Measurements from ENCODE around the gene KEL. TPM values are rescaled to one million over a fixed set of nuclear protein-coding genes. Genes with fewer than 3 reads are reported as not detected.

The KEL gene
- not detected in 2 replicates for total RNA-seq

GRCh38 chr7:142961973-142962926 is at the start of gene KEL:
Gene KEL, minus strand, starts transcription at chr7:142962363. Its CDS starts 157 bp downstream, at chr7:142962206.

GRCh38 chr7:142939226-142939910 is 22.8 kb downstream of the KEL start, which contains the start of gene LLCFC1:
Gene LLCFC1, plus strand, starts transcription at chr7:142939484. Its CDS starts 138 bp downstream, at chr7:142939622.

GRCh38 chr7:142933624-142934023 is 28.5 kb downstream of the KEL start, which contains the start of gene TRPV5:
Gene TRPV5, minus strand, starts transcription at chr7:142933746. Its CDS starts 287 bp downstream, at chr7:142933459.

Other genes starting within 250 kb of the KEL start
- gene PRSS1, start 212.9 kb downstream of the KEL start, total RNA-seq = not detected in 2 replicates
- not detected in 2 replicates for gene PRSS2, start 191.4 kb downstream of the KEL start, total RNA-seq
- gene EPHB6, start 107.3 kb downstream of the KEL start, total RNA-seq = 23.9 and 25.4 TPM in 2 replicates
- gene TRPV6, start 76.6 kb downstream of the KEL start, total RNA-seq = not detected in 2 replicates
- gene TRPV5, start 28.6 kb downstream of the KEL start, total RNA-seq = not detected in 2 replicates
- gene LLCFC1, start 22.9 kb downstream of the KEL start, total RNA-seq = not detected in 2 replicates
- gene OR9A2, start 64.8 kb upstream of the KEL start, total RNA-seq = not detected in 2 replicates
- not detected in 2 replicates for gene OR6V1, start 90.0 kb upstream of the KEL start, total RNA-seq
- gene PIP, start 169.7 kb upstream of the KEL start, total RNA-seq = not detected in 2 replicates
- not detected in 2 replicates for gene TAS2R39, start 221.1 kb upstream of the KEL start, total RNA-seq